ENCODE measurements around the gene TPCN2.

Gene TPCN2

GRCh38 chr11:69111624-69112542 is 63.2 kb downstream of the TPCN2 start:
- DNase-seq (ENCODE audit: low read depth, low spot score) = no peak

GRCh38 chr11:69113226-69113625 is 64.5 kb downstream of the TPCN2 start:
- no peak for DNase-seq (ENCODE audit: low read depth, low spot score)

GRCh38 chr11:69113646-69114340 is 65.1 kb downstream of the TPCN2 start:
- DNase-seq (ENCODE audit: low read depth, low spot score) = no peak

GRCh38 chr11:69114362-69114761 is 65.6 kb downstream of the TPCN2 start:
- DNase-seq (ENCODE audit: low read depth, low spot score) = no peak

- DNase-seq (ENCODE audit: low read depth, low spot score) = no peak
Measured at GRCh38 chr11:69114811-69115523, 66.2 kb downstream of the TPCN2 start.

- no peak for DNase-seq (ENCODE audit: low read depth, low spot score)
Measured at GRCh38 chr11:69115586-69116560, 67.1 kb downstream of the TPCN2 start.

- no peak for DNase-seq (ENCODE audit: low read depth, low spot score)
Measured at GRCh38 chr11:69116671-69117070, 67.9 kb downstream of the TPCN2 start.

GRCh38 chr11:69119190-69119589 is 70.5 kb downstream of the TPCN2 start:
- DNase-seq (ENCODE audit: low read depth, low spot score) = no peak

GRCh38 chr11:69120096-69120875 is 71.6 kb downstream of the TPCN2 start:
- no peak for DNase-seq (ENCODE audit: low read depth, low spot score)

- no peak for DNase-seq (ENCODE audit: low read depth, low spot score)
Measured at GRCh38 chr11:69121021-69121420, 72.3 kb downstream of the TPCN2 start.

- DNase-seq (ENCODE audit: low read depth, low spot score) = no peak
Measured at GRCh38 chr11:69121621-69122325, 73.0 kb downstream of the TPCN2 start.

GRCh38 chr11:69122326-69122629 is 73.5 kb downstream of the TPCN2 start:
- DNase-seq (ENCODE audit: low read depth, low spot score) = no peak

GRCh38 chr11:69122630-69123431 is 74.1 kb downstream of the TPCN2 start:
- DNase-seq (ENCODE audit: low read depth, low spot score) = peak; percentile 98

- DNase-seq (ENCODE audit: low read depth, low spot score) = peak; percentile 49
Measured at GRCh38 chr11:69123593-69124545, 75.1 kb downstream of the TPCN2 start.

GRCh38 chr11:69125861-69126260 is 77.1 kb downstream of the TPCN2 start:
- no peak for DNase-seq (ENCODE audit: low read depth, low spot score)

GRCh38 chr11:69126286-69126685 is 77.6 kb downstream of the TPCN2 start:
- no peak for DNase-seq (ENCODE audit: low read depth, low spot score)

- DNase-seq (ENCODE audit: low read depth, low spot score) = no peak
Measured at GRCh38 chr11:69127081-69127850, 78.5 kb downstream of the TPCN2 start.
